Measurements from ENCODE around the gene AAMDC.

Gene AAMDC

GRCh38 chr11:77820565-77821348, at the start of gene AAMDC, which contains the start of gene RSF1:
Gene AAMDC, plus strand, starts transcription at chr11:77821144. Its CDS starts 21,353 bp downstream, at chr11:77842497.
Gene RSF1, minus strand, starts transcription at chr11:77820722. Its CDS starts 8 bp downstream, at chr11:77820714.
- TF ChIP-seq CTCF (IDR thresholded peaks at IDR 0.05; ENCODE audit: insufficient read depth, low read depth, low read length, missing control alignments): peak; percentile 79
- H3K4me3 ChIP-seq (ENCODE audit: low read depth, low read length): peak within 1 kb of the TSS; percentile 98
- DNase-seq (ENCODE audit: low read depth): peak; percentile 99

GRCh38 chr11:77775936-77776335, 45.0 kb upstream of the AAMDC start:
- no peak overlapping the region for H3K4me3 ChIP-seq (ENCODE audit: low read depth, low read length)
- no peak for TF ChIP-seq CTCF (IDR thresholded peaks at IDR 0.05; ENCODE audit: insufficient read depth, low read depth, low read length, missing control alignments)
- DNase-seq (ENCODE audit: low read depth): no peak

GRCh38 chr11:77776455-77776854, 44.5 kb upstream of the AAMDC start:
- TF ChIP-seq CTCF (IDR thresholded peaks at IDR 0.05; ENCODE audit: insufficient read depth, low read depth, low read length, missing control alignments): peak; percentile 25
- H3K4me3 ChIP-seq (ENCODE audit: low read depth, low read length): no peak overlapping the region
- DNase-seq (ENCODE audit: low read depth): peak; percentile 27

GRCh38 chr11:77778118-77778517, 42.8 kb upstream of the AAMDC start:
- no peak overlapping the region for H3K4me3 ChIP-seq (ENCODE audit: low read depth, low read length)
- no peak for DNase-seq (ENCODE audit: low read depth)
- no peak for TF ChIP-seq CTCF (IDR thresholded peaks at IDR 0.05; ENCODE audit: insufficient read depth, low read depth, low read length, missing control alignments)

- no peak overlapping the region for H3K4me3 ChIP-seq (ENCODE audit: low read depth, low read length)
- no peak for DNase-seq (ENCODE audit: low read depth)
These were observed 42.4 kb upstream of the AAMDC start for GRCh38 chr11:77778549-77778948.

GRCh38 chr11:77779935-77780334, 41.0 kb upstream of the AAMDC start:
- H3K4me3 ChIP-seq (ENCODE audit: low read depth, low read length): no peak overlapping the region
- DNase-seq (ENCODE audit: low read depth): no peak
- TF ChIP-seq CTCF (IDR thresholded peaks at IDR 0.05; ENCODE audit: insufficient read depth, low read depth, low read length, missing control alignments): no peak

More at GRCh38 chr11:77778549-77778948, 42.4 kb upstream of the AAMDC start:
- TF ChIP-seq CTCF (IDR thresholded peaks at IDR 0.05; ENCODE audit: insufficient read depth, low read depth, low read length, missing control alignments): no peak
